ENCODE results near the gene SDK1.

Gene SDK1

GRCh38 chr7:3594901-3595300 lies 293.8 kb downstream of the SDK1 start:
- Histone ChIP-seq H3K36me3 (ENCODE audit: control insufficient read depth, insufficient read depth, low read length, severe bottlenecking) (no peaks in the 10 kb centered on the region), H3K9ac (ENCODE audit: low read length) (no peak overlapping the region), H3K4me1 (ENCODE audit: control insufficient read depth, insufficient read depth, low read length) (no peaks in the 10 kb centered on the region), H3K9me3 (ENCODE audit: control insufficient read depth, low read length) (no peaks in the 10 kb centered on the region), H3K4me3 (ENCODE audit: low read length) (no peak overlapping the region), H3K27me3 (replicated peaks; ENCODE audit: control insufficient read depth, insufficient read depth, low read length) (no peaks in the 10 kb centered on the region)
- DNase-seq (ENCODE audit: low read depth) = no peak

- Histone ChIP-seq H3K36me3 (ENCODE audit: control insufficient read depth, insufficient read depth, low read length, severe bottlenecking) (no peaks in the 10 kb centered on the region), H3K27me3 (replicated peaks; ENCODE audit: control insufficient read depth, insufficient read depth, low read length) (no peaks in the 10 kb centered on the region), H3K9me3 (ENCODE audit: control insufficient read depth, low read length) (no peaks in the 10 kb centered on the region), H3K4me1 (ENCODE audit: control insufficient read depth, insufficient read depth, low read length) (no peaks in the 10 kb centered on the region), H3K4me3 (ENCODE audit: low read length) (no peak overlapping the region), H3K9ac (ENCODE audit: low read length) (no peak overlapping the region)
- no peak for DNase-seq (ENCODE audit: low read depth)
Observed at GRCh38 chr7:3598854-3599253, 297.8 kb downstream of the SDK1 start.

GRCh38 chr7:3605222-3605621 lies 304.2 kb downstream of the SDK1 start:
- H3K4me3 ChIP-seq (ENCODE audit: low read length) = no peak overlapping the region
- H3K27me3 ChIP-seq (replicated peaks; ENCODE audit: control insufficient read depth, insufficient read depth, low read length) = no peaks in the 10 kb centered on the region

GRCh38 chr7:3606436-3606835 lies 305.4 kb downstream of the SDK1 start:
- DNase-seq (ENCODE audit: low read depth) = no peak
- Histone ChIP-seq H3K9ac (ENCODE audit: low read length) (no peak overlapping the region), H3K4me3 (ENCODE audit: low read length) (no peak overlapping the region)

More at GRCh38 chr7:3605222-3605621, 304.2 kb downstream of the SDK1 start:
- no peaks in the 10 kb centered on the region for H3K4me1 ChIP-seq (ENCODE audit: control insufficient read depth, insufficient read depth, low read length)
- no peaks in the 10 kb centered on the region for H3K36me3 ChIP-seq (ENCODE audit: control insufficient read depth, insufficient read depth, low read length, severe bottlenecking)
- DNase-seq (ENCODE audit: low read depth) = peak; percentile 19
- H3K9ac ChIP-seq (ENCODE audit: low read length) = no peak overlapping the region
- H3K9me3 ChIP-seq (ENCODE audit: control insufficient read depth, low read length) = no peaks in the 10 kb centered on the region

GRCh38 chr7:3607847-3608246 lies 306.8 kb downstream of the SDK1 start:
- H3K9ac ChIP-seq (ENCODE audit: low read length) = no peak overlapping the region
- H3K27me3 ChIP-seq (replicated peaks; ENCODE audit: control insufficient read depth, insufficient read depth, low read length) = no peaks in the 10 kb centered on the region
- no peaks in the 10 kb centered on the region for H3K4me1 ChIP-seq (ENCODE audit: control insufficient read depth, insufficient read depth, low read length)
- no peak for DNase-seq (ENCODE audit: low read depth)
- no peaks in the 10 kb centered on the region for H3K36me3 ChIP-seq (ENCODE audit: control insufficient read depth, insufficient read depth, low read length, severe bottlenecking)
- no peak overlapping the region for H3K4me3 ChIP-seq (ENCODE audit: low read length)
- no peaks in the 10 kb centered on the region for H3K9me3 ChIP-seq (ENCODE audit: control insufficient read depth, low read length)

More at GRCh38 chr7:3606436-3606835, 305.4 kb downstream of the SDK1 start:
- no peaks in the 10 kb centered on the region for H3K9me3 ChIP-seq (ENCODE audit: control insufficient read depth, low read length)
- H3K36me3 ChIP-seq (ENCODE audit: control insufficient read depth, insufficient read depth, low read length, severe bottlenecking) = no peaks in the 10 kb centered on the region
- H3K4me1 ChIP-seq (ENCODE audit: control insufficient read depth, insufficient read depth, low read length) = no peaks in the 10 kb centered on the region
- no peaks in the 10 kb centered on the region for H3K27me3 ChIP-seq (replicated peaks; ENCODE audit: control insufficient read depth, insufficient read depth, low read length)

GRCh38 chr7:3616306-3616705 lies 315.3 kb downstream of the SDK1 start:
- no peak for DNase-seq (ENCODE audit: low read depth)
- peaks cover 4% of the 10 kb centered on the region for H3K9me3 ChIP-seq (ENCODE audit: control insufficient read depth, low read length)
- H3K36me3 ChIP-seq (ENCODE audit: control insufficient read depth, insufficient read depth, low read length, severe bottlenecking) = no peaks in the 10 kb centered on the region
- no peaks in the 10 kb centered on the region for H3K27me3 ChIP-seq (replicated peaks; ENCODE audit: control insufficient read depth, insufficient read depth, low read length)
- H3K4me1 ChIP-seq (ENCODE audit: control insufficient read depth, insufficient read depth, low read length) = no peaks in the 10 kb centered on the region
- H3K4me3 ChIP-seq (ENCODE audit: low read length) = no peak overlapping the region
- H3K9ac ChIP-seq (ENCODE audit: low read length) = no peak overlapping the region

- Histone ChIP-seq H3K9ac (ENCODE audit: low read length) (no peak overlapping the region), H3K4me1 (ENCODE audit: control insufficient read depth, insufficient read depth, low read length) (no peaks in the 10 kb centered on the region), H3K9me3 (ENCODE audit: control insufficient read depth, low read length) (peaks cover 26% of the 10 kb centered on the region), H3K4me3 (ENCODE audit: low read length) (peak overlapping the region; percentile 41), H3K36me3 (ENCODE audit: control insufficient read depth, insufficient read depth, low read length, severe bottlenecking) (no peaks in the 10 kb centered on the region), H3K27me3 (replicated peaks; ENCODE audit: control insufficient read depth, insufficient read depth, low read length) (no peaks in the 10 kb centered on the region)
- no peak for DNase-seq (ENCODE audit: low read depth)
Observed at GRCh38 chr7:3630081-3630480, 329.0 kb downstream of the SDK1 start.

GRCh38 chr7:3634396-3634795 lies 333.3 kb downstream of the SDK1 start:
- H3K4me3 ChIP-seq (ENCODE audit: low read length) = no peak overlapping the region
- no peaks in the 10 kb centered on the region for H3K4me1 ChIP-seq (ENCODE audit: control insufficient read depth, insufficient read depth, low read length)
- DNase-seq (ENCODE audit: low read depth) = no peak
- peaks cover 22% of the 10 kb centered on the region for H3K9me3 ChIP-seq (ENCODE audit: control insufficient read depth, low read length)
- H3K9ac ChIP-seq (ENCODE audit: low read length) = no peak overlapping the region
- H3K27me3 ChIP-seq (replicated peaks; ENCODE audit: control insufficient read depth, insufficient read depth, low read length) = no peaks in the 10 kb centered on the region
- H3K36me3 ChIP-seq (ENCODE audit: control insufficient read depth, insufficient read depth, low read length, severe bottlenecking) = no peaks in the 10 kb centered on the region

- Histone ChIP-seq H3K9ac (ENCODE audit: low read length) (no peak overlapping the region), H3K4me1 (ENCODE audit: control insufficient read depth, insufficient read depth, low read length) (no peaks in the 10 kb centered on the region), H3K9me3 (ENCODE audit: control insufficient read depth, low read length) (peaks cover 3% of the 10 kb centered on the region), H3K4me3 (ENCODE audit: low read length) (no peak overlapping the region), H3K36me3 (ENCODE audit: control insufficient read depth, insufficient read depth, low read length, severe bottlenecking) (no peaks in the 10 kb centered on the region), H3K27me3 (replicated peaks; ENCODE audit: control insufficient read depth, insufficient read depth, low read length) (no peaks in the 10 kb centered on the region)
- peak; percentile 4 for DNase-seq (ENCODE audit: low read depth)
Observed at GRCh38 chr7:3636131-3636860, 335.2 kb downstream of the SDK1 start.

- Histone ChIP-seq H3K27me3 (replicated peaks; ENCODE audit: control insufficient read depth, insufficient read depth, low read length) (no peaks in the 10 kb centered on the region), H3K4me1 (ENCODE audit: control insufficient read depth, insufficient read depth, low read length) (no peaks in the 10 kb centered on the region), H3K9ac (ENCODE audit: low read length) (no peak overlapping the region), H3K36me3 (ENCODE audit: control insufficient read depth, insufficient read depth, low read length, severe bottlenecking) (no peaks in the 10 kb centered on the region), H3K9me3 (ENCODE audit: control insufficient read depth, low read length) (no peaks in the 10 kb centered on the region), H3K4me3 (ENCODE audit: low read length) (no peak overlapping the region)
- DNase-seq (ENCODE audit: low read depth) = no peak
Observed at GRCh38 chr7:3639253-3639652, 338.2 kb downstream of the SDK1 start.

GRCh38 chr7:3641582-3641981 lies 340.5 kb downstream of the SDK1 start:
- Histone ChIP-seq H3K4me1 (ENCODE audit: control insufficient read depth, insufficient read depth, low read length) (no peaks in the 10 kb centered on the region), H3K9ac (ENCODE audit: low read length) (no peak overlapping the region), H3K36me3 (ENCODE audit: control insufficient read depth, insufficient read depth, low read length, severe bottlenecking) (no peaks in the 10 kb centered on the region), H3K9me3 (ENCODE audit: control insufficient read depth, low read length) (no peaks in the 10 kb centered on the region), H3K27me3 (replicated peaks; ENCODE audit: control insufficient read depth, insufficient read depth, low read length) (no peaks in the 10 kb centered on the region), H3K4me3 (ENCODE audit: low read length) (no peak overlapping the region)
- DNase-seq (ENCODE audit: low read depth) = no peak

- no peaks in the 10 kb centered on the region for H3K4me1 ChIP-seq (ENCODE audit: control insufficient read depth, insufficient read depth, low read length)
- no peak overlapping the region for H3K4me3 ChIP-seq (ENCODE audit: low read length)
Observed at GRCh38 chr7:3643091-3643490, 342.0 kb downstream of the SDK1 start.

More at GRCh38 chr7:3643091-3643490, 342.0 kb downstream of the SDK1 start:
- Histone ChIP-seq H3K36me3 (ENCODE audit: control insufficient read depth, insufficient read depth, low read length, severe bottlenecking) (no peaks in the 10 kb centered on the region), H3K9me3 (ENCODE audit: control insufficient read depth, low read length) (no peaks in the 10 kb centered on the region), H3K9ac (ENCODE audit: low read length) (no peak overlapping the region), H3K27me3 (replicated peaks; ENCODE audit: control insufficient read depth, insufficient read depth, low read length) (no peaks in the 10 kb centered on the region)
- DNase-seq (ENCODE audit: low read depth) = no peak

Data from adipocyte (in vitro differentiated cells).